ENCODE measurements around the gene FAIM2.

The FAIM2 gene

DNA sequence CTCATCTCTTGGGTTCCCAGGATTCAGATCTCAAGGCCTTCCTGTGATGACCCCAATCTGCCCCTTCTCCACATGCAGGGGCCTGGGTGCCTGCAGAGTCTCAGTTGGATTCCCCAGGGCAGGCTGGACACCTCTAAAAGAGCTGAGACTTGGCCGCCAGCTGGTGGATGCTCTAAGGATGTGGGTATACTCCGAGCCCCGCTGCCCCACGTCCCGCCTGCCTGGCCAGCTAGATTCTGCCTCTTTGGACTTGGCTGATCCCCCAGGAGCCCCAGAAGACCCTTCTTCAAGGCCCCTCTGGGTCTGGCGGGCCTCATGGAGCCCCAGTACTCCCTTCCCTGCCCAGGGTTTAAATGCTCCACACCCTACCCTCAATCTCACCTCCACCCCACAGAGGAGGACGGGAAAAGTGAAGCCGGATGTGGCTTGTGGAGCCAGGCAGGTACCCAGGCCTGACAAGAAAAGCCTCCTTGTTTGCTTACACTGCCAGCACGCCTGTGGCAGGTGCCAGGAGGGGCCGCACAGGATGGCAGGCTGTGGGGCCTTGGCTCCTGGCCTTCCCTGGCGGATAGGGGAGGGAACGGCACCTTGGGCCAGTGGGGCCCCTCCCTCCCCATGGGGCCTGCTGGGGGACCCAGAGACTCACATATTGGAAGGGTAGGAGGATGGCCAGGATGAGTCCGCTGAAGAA lies 15.1 kb downstream of the FAIM2 start:
- H3K27ac ChIP-seq (ENCODE audit: low read length), result no peak overlapping the region
- no peak overlapping the region for H3K4me3 ChIP-seq (ENCODE audit: low read length)
- peaks cover 1% of the 10 kb centered on the region for H3K4me1 ChIP-seq (ENCODE audit: control insufficient read depth, insufficient read depth, low read length)
- DNase-seq (ENCODE audit: low read depth, low spot score), result no peak
- WGBS (ENCODE audit: insufficient coverage, insufficient read length), result no CpG with 5 or more reads among the region's 13 CpGs
- H3K36me3 ChIP-seq (ENCODE audit: control insufficient read depth, insufficient read depth, low read length), result no peaks in the 10 kb centered on the region
- H3K9me3 ChIP-seq (ENCODE audit: control insufficient read depth, insufficient read depth, low read length), result no peaks in the 10 kb centered on the region
- no peaks in the 10 kb centered on the region for H3K27me3 ChIP-seq (ENCODE audit: control insufficient read depth, insufficient read depth, low read length)

- H3K4me1 ChIP-seq (ENCODE audit: control insufficient read depth, insufficient read depth, low read length), result peaks cover 4% of the 10 kb centered on the region
- H3K9me3 ChIP-seq (ENCODE audit: control insufficient read depth, insufficient read depth, low read length), result no peaks in the 10 kb centered on the region
- no peaks in the 10 kb centered on the region for H3K27me3 ChIP-seq (ENCODE audit: control insufficient read depth, insufficient read depth, low read length)
- no peak overlapping the region for H3K4me3 ChIP-seq (ENCODE audit: low read length)
- H3K36me3 ChIP-seq (ENCODE audit: control insufficient read depth, insufficient read depth, low read length), result no peaks in the 10 kb centered on the region
- no peak for DNase-seq (ENCODE audit: low read depth, low spot score)
- no peak overlapping the region for H3K27ac ChIP-seq (ENCODE audit: low read length)
- WGBS (ENCODE audit: insufficient coverage, insufficient read length), result no CpG with 5 or more reads among the region's 15 CpGs
Observed at GRCh38 chr12:49887536-49888401, 15.9 kb downstream of the FAIM2 start.

DNA sequence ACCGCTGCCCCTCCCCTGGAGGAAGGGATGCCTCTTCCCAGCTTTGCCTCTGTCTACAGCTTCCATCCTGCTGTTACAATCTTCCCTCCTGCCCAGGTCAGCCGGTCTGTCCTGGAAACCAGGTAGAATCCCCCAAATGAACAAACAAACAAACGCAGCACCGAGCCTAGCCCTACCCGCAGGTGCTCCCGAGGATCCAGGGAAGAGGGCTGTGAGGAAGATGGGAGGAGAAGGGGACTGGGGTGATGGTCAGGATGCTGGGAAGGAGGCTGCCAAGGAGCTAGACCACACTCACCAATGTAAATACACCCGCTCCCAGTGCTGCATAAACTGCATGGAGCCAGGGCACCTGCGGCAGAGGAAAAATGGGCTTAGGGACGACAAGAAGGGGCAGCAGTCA lies 16.6 kb downstream of the FAIM2 start:
- Histone ChIP-seq H3K9me3 (ENCODE audit: control insufficient read depth, insufficient read depth, low read length) (no peaks in the 10 kb centered on the region), H3K27me3 (ENCODE audit: control insufficient read depth, insufficient read depth, low read length) (no peaks in the 10 kb centered on the region), H3K4me1 (ENCODE audit: control insufficient read depth, insufficient read depth, low read length) (peaks cover 4% of the 10 kb centered on the region), H3K27ac (ENCODE audit: low read length) (no peak overlapping the region), H3K36me3 (ENCODE audit: control insufficient read depth, insufficient read depth, low read length) (no peaks in the 10 kb centered on the region), H3K4me3 (ENCODE audit: low read length) (no peak overlapping the region)
- no CpG with 5 or more reads among the region's 9 CpGs for WGBS (ENCODE audit: insufficient coverage, insufficient read length)
- no peak for DNase-seq (ENCODE audit: low read depth, low spot score)

- Histone ChIP-seq H3K4me3 (ENCODE audit: low read length) (no peak overlapping the region), H3K4me1 (ENCODE audit: control insufficient read depth, insufficient read depth, low read length) (peaks cover 4% of the 10 kb centered on the region), H3K27ac (ENCODE audit: low read length) (no peak overlapping the region), H3K36me3 (ENCODE audit: control insufficient read depth, insufficient read depth, low read length) (no peaks in the 10 kb centered on the region), H3K27me3 (ENCODE audit: control insufficient read depth, insufficient read depth, low read length) (no peaks in the 10 kb centered on the region), H3K9me3 (ENCODE audit: control insufficient read depth, insufficient read depth, low read length) (no peaks in the 10 kb centered on the region)
- no peak for DNase-seq (ENCODE audit: low read depth, low spot score)
- WGBS (ENCODE audit: insufficient coverage, insufficient read length), result no CpG with 5 or more reads among the region's 16 CpGs
Observed at GRCh38 chr12:49885663-49886461, 17.8 kb downstream of the FAIM2 start.

DNA sequence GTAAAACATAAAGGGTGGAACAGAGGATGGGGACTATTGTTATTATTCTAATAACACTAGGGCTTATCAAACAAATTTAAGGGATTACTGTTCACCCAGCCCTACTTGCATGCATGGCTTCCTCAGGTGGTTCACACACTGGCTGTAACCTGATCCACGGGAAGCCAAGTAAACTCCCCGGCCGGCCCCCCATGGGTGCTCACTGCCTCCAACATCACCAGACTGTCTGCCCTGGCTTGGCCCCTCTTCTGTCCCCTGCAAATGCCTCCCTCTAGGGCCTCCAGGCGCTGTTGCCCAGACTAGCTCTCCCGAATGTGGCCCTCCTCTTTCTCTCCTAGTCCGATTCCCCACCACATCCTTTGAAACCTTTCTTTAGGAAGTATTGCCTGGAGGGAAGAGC lies 18.6 kb downstream of the FAIM2 start:
- H3K36me3 ChIP-seq (ENCODE audit: control insufficient read depth, insufficient read depth, low read length), result no peaks in the 10 kb centered on the region
- no peak for DNase-seq (ENCODE audit: low read depth, low spot score)
- no peak overlapping the region for H3K4me3 ChIP-seq (ENCODE audit: low read length)
- H3K4me1 ChIP-seq (ENCODE audit: control insufficient read depth, insufficient read depth, low read length), result peaks cover 4% of the 10 kb centered on the region
- no CpG with 5 or more reads among the region's 6 CpGs for WGBS (ENCODE audit: insufficient coverage, insufficient read length)
- H3K27me3 ChIP-seq (ENCODE audit: control insufficient read depth, insufficient read depth, low read length), result no peaks in the 10 kb centered on the region
- no peak overlapping the region for H3K27ac ChIP-seq (ENCODE audit: low read length)
- H3K9me3 ChIP-seq (ENCODE audit: control insufficient read depth, insufficient read depth, low read length), result no peaks in the 10 kb centered on the region

GRCh38 chr12:49882851-49883464 lies 20.7 kb downstream of the FAIM2 start:
- no peaks in the 10 kb centered on the region for H3K36me3 ChIP-seq (ENCODE audit: control insufficient read depth, insufficient read depth, low read length)
- no peak overlapping the region for H3K27ac ChIP-seq (ENCODE audit: low read length)
- H3K27me3 ChIP-seq (ENCODE audit: control insufficient read depth, insufficient read depth, low read length), result no peaks in the 10 kb centered on the region
- WGBS (ENCODE audit: insufficient coverage, insufficient read length), result no CpG with 5 or more reads among the region's 9 CpGs
- DNase-seq (ENCODE audit: low read depth, low spot score), result no peak
- H3K4me3 ChIP-seq (ENCODE audit: low read length), result no peak overlapping the region
- peaks cover 4% of the 10 kb centered on the region for H3K4me1 ChIP-seq (ENCODE audit: control insufficient read depth, insufficient read depth, low read length)
- H3K9me3 ChIP-seq (ENCODE audit: control insufficient read depth, insufficient read depth, low read length), result no peaks in the 10 kb centered on the region

- Histone ChIP-seq H3K27ac (ENCODE audit: low read length) (no peak overlapping the region), H3K4me1 (ENCODE audit: control insufficient read depth, insufficient read depth, low read length) (peaks cover 4% of the 10 kb centered on the region), H3K27me3 (ENCODE audit: control insufficient read depth, insufficient read depth, low read length) (no peaks in the 10 kb centered on the region), H3K4me3 (ENCODE audit: low read length) (no peak overlapping the region), H3K9me3 (ENCODE audit: control insufficient read depth, insufficient read depth, low read length) (no peaks in the 10 kb centered on the region), H3K36me3 (ENCODE audit: control insufficient read depth, insufficient read depth, low read length) (no peaks in the 10 kb centered on the region)
- DNase-seq (ENCODE audit: low read depth, low spot score), result no peak
- WGBS (ENCODE audit: insufficient coverage, insufficient read length), result no CpG with 5 or more reads among the region's 8 CpGs
Observed at GRCh38 chr12:49882248-49882850, 21.4 kb downstream of the FAIM2 start.

DNA sequence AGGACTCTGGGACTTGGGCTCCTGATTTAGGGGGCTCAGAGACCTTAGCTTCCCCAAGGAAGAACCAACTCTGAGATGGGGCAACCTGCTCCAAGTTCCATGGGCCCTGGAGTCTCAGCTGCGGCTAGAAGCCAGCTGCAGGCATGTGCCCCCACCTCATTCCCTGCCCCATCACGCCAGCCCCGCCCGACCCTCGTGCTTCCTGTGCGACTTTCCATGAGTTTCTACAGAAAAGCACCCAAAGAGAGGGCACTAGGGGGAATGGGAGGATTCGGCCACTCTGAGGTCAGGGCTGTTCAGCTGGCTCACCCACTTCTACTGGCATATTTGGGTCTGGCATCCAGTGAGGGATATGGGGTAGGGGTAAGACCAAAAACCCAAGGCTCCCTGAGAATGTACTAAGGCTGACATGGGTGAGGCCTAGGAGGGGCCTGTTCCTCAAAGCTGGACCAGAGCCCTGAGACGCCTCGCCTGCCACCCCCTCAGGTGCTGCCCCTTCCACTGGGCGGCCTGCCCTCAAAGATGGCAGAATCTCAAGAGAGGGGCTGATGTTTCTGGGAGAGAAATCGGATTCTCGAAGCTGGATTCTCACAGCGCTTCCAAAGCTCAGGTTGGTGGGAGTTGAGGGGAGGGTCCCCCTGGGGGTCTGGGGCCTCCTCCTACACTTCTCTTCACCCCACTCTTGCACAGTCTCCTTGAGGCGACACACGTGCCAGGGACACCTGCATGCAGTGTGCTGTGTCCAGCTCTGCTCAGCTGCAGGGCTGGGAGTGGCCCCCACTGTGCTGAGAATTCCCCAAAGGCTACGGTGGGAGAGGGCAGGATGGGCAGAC lies 22.1 kb downstream of the FAIM2 start:
- DNase-seq (ENCODE audit: low read depth, low spot score), result no peak
- peaks cover 4% of the 10 kb centered on the region for H3K4me1 ChIP-seq (ENCODE audit: control insufficient read depth, insufficient read depth, low read length)
- no peak overlapping the region for H3K4me3 ChIP-seq (ENCODE audit: low read length)
- WGBS (ENCODE audit: insufficient coverage, insufficient read length), result no CpG with 5 or more reads among the region's 16 CpGs
- H3K36me3 ChIP-seq (ENCODE audit: control insufficient read depth, insufficient read depth, low read length), result no peaks in the 10 kb centered on the region
- H3K27ac ChIP-seq (ENCODE audit: low read length), result no peak overlapping the region
- H3K9me3 ChIP-seq (ENCODE audit: control insufficient read depth, insufficient read depth, low read length), result no peaks in the 10 kb centered on the region
- H3K27me3 ChIP-seq (ENCODE audit: control insufficient read depth, insufficient read depth, low read length), result no peaks in the 10 kb centered on the region

GRCh38 chr12:49880756-49881414 lies 22.8 kb downstream of the FAIM2 start:
- Histone ChIP-seq H3K4me3 (ENCODE audit: low read length) (no peak overlapping the region), H3K9me3 (ENCODE audit: control insufficient read depth, insufficient read depth, low read length) (no peaks in the 10 kb centered on the region), H3K27ac (ENCODE audit: low read length) (no peak overlapping the region), H3K4me1 (ENCODE audit: control insufficient read depth, insufficient read depth, low read length) (peaks cover 4% of the 10 kb centered on the region), H3K36me3 (ENCODE audit: control insufficient read depth, insufficient read depth, low read length) (no peaks in the 10 kb centered on the region), H3K27me3 (ENCODE audit: control insufficient read depth, insufficient read depth, low read length) (no peaks in the 10 kb centered on the region)
- no peak for DNase-seq (ENCODE audit: low read depth, low spot score)
- 100% methylated on average over 1 of the region's 5 CpGs for WGBS (ENCODE audit: insufficient coverage, insufficient read length)

Data from iPS DF 6.9 (cell line).